Tibial nerve (tissue), 4 donors: Measurements from ENCODE around the gene TYMP. TPM values are rescaled to one million over a fixed set of nuclear protein-coding genes. Genes with fewer than 3 reads are reported as not detected.

Source experiments
- DNase-seq, 2 donors: peaks; one replicate each; pipeline ENCODE4 v3.0.0-alpha.2; 2019; ENCODE audit warnings: low spot score in 2 of 2
- H3K27ac ChIP-seq, 4 donors: fragments of 200-600 bp; sonication (generic) in 3 of 4; one replicate each; pipeline ENCODE4 v1.5.1; 2017 to 2019; ENCODE audit warnings: mild to moderate bottlenecking in 1 of 4
- H3K27me3 ChIP-seq, 2 donors: fragments of 200-600 bp; sonication (generic) in 1 of 2; one replicate each; pipeline versions ENCODE4 v1.5.1 to v1.6.0; 2017 to 2019
- H3K36me3 ChIP-seq, 3 donors: fragments of 200-600 bp; sonication (generic); one replicate each; pipeline ENCODE4 v1.5.1; 2018 to 2019
- H3K4me1 ChIP-seq, 4 donors: fragments of 200-600 bp; sonication (generic) in 3 of 4; one replicate each; pipeline ENCODE4 v1.5.1; 2017 to 2019
- H3K4me3 ChIP-seq, 4 donors: fragments of 200-600 bp; sonication (generic) in 3 of 4; one replicate each; pipeline ENCODE4 v1.5.1; 2017 to 2019; ENCODE audit warnings: mild to moderate bottlenecking in 1 of 4, moderate library complexity in 1 of 4
- H3K9me3 ChIP-seq, 4 donors: fragments of 200-600 bp; sonication (generic) in 3 of 4; one replicate each; pipeline ENCODE4 v1.5.1; 2017 to 2019
- CTCF ChIP-seq, 5 experiments: fragments of 200-600 bp in 3 of 5; fragments of 450-650 bp in 2 of 5; sonication (generic) in 3 of 5; IDR thresholded peaks; one replicate each; pipeline ENCODE4 v1.5.1; 2016 to 2019; ENCODE audit warnings: antibody characterized with exemption in 5 of 5, mild to moderate bottlenecking in 3 of 5, moderate library complexity in 2 of 5
- EP300 ChIP-seq, 2 donors: sonication (generic); formaldehyde crosslinking; IDR thresholded peaks; one replicate each; pipeline ENCODE4 v1.6.1; 2017; ENCODE audit warnings: antibody characterized with exemption in 2 of 2, mild to moderate bottlenecking in 1 of 2
- POLR2A ChIP-seq, 2 donors: fragments of 450-650 bp; IDR thresholded peaks; one replicate each; pipeline ENCODE4 v1.6.1; 2017; ENCODE audit warnings: antibody characterized with exemption in 2 of 2, mild to moderate bottlenecking in 2 of 2, moderate library complexity in 2 of 2
- WGBS, 2 donors: methylation state at CpG; one replicate each; pipeline ENCODE4 v1.1.5; 2018; 5-methylcytosine and 5-hydroxymethylcytosine counted together
- total RNA-seq, 4 donors: library from RNA; depleted of rRNA; stranded (reverse); fragments of >200 nt; gene quantifications; one replicate each; pipeline ENCODE4 v1.1.0, GENCODE V29; 2016

Gene TYMP
- total RNA-seq, 4 donors from 2014 or later = 33.1 to 239 (median 60.3) TPM

- WGBS, 2 donors = 4 to 10% methylated on average over 20 to 27 of the region's 45 CpGs
- Histone ChIP-seq H3K4me1 (peaks cover 0 to 14% (median 7%) of the 10 kb centered on the region in 4 donors), H3K9me3 (no peaks in the 10 kb centered on the region), H3K27me3 (peaks cover 4 to 58% of the 10 kb centered on the region in 2 donors), H3K27ac (peak overlapping the region in 1 of 4 donors; percentile 45), H3K36me3 (no peaks in the 10 kb centered on the region), H3K4me3 (peak overlapping the region in 2 of 4 donors; percentile 36 to 43)
- no peak for DNase-seq
- TF ChIP-seq POLR2A (IDR thresholded peaks at IDR 0.05) (no peak), CTCF (IDR thresholded peaks at IDR 0.05) (no peak), EP300 (IDR thresholded peaks at IDR 0.05) (no peak)
Measured at GRCh38 chr22:50481045-50481439, 48.8 kb downstream of the TYMP start.

GRCh38 chr22:50479721-50480120, 50.1 kb downstream of the TYMP start:
- Histone ChIP-seq H3K4me3 (no peak overlapping the region), H3K27ac (no peak overlapping the region), H3K36me3 (no peaks in the 10 kb centered on the region), H3K4me1 (peaks cover 0 to 20% (median 12%) of the 10 kb centered on the region in 4 donors), H3K27me3 (peaks cover 4 to 48% of the 10 kb centered on the region in 2 donors), H3K9me3 (no peaks in the 10 kb centered on the region)
- TF ChIP-seq EP300 (IDR thresholded peaks at IDR 0.05) (no peak), POLR2A (IDR thresholded peaks at IDR 0.05) (no peak), CTCF (IDR thresholded peaks at IDR 0.05) (no peak)
- 68 to 69% methylated on average over 11 of the region's 11 CpGs for WGBS, 2 donors
- no peak for DNase-seq

GRCh38 chr22:50477923-50478322, 51.9 kb downstream of the TYMP start:
- H3K4me1 ChIP-seq = peaks cover 5 to 31% (median 21%) of the 10 kb centered on the region in 4 donors
- peaks cover 4 to 30% of the 10 kb centered on the region in 2 donors for H3K27me3 ChIP-seq
- TF ChIP-seq POLR2A (IDR thresholded peaks at IDR 0.05) (no peak), EP300 (IDR thresholded peaks at IDR 0.05) (no peak), CTCF (IDR thresholded peaks at IDR 0.05) (no peak)
- no peaks in the 10 kb centered on the region for H3K36me3 ChIP-seq
- 89 to 92% methylated on average over 12 of the region's 12 CpGs for WGBS, 2 donors
- H3K27ac ChIP-seq = no peak overlapping the region
- no peak for DNase-seq
- no peak overlapping the region for H3K4me3 ChIP-seq
- H3K9me3 ChIP-seq = no peaks in the 10 kb centered on the region

GRCh38 chr22:50476868-50477267, 52.9 kb downstream of the TYMP start:
- no peak for DNase-seq
- H3K4me3 ChIP-seq = no peak overlapping the region
- H3K4me1 ChIP-seq = peaks cover 5 to 39% (median 28%) of the 10 kb centered on the region in 4 donors
- no peak for TF ChIP-seq CTCF (IDR thresholded peaks at IDR 0.05)
- TF ChIP-seq EP300 (IDR thresholded peaks at IDR 0.05) = no peak
- no peak for TF ChIP-seq POLR2A (IDR thresholded peaks at IDR 0.05)
- 72 to 74% methylated on average over 7 of the region's 7 CpGs for WGBS, 2 donors
- H3K9me3 ChIP-seq = no peaks in the 10 kb centered on the region
- H3K27me3 ChIP-seq = peaks cover 0 to 19% of the 10 kb centered on the region in 2 donors
- H3K27ac ChIP-seq = no peak overlapping the region
- no peaks in the 10 kb centered on the region for H3K36me3 ChIP-seq

Other genes with a start within 250 kb of the TYMP start
- gene PLXNB2, start 222.4 kb downstream of the TYMP start, total RNA-seq = 100 to 1,000 TPM; 135 to 193 (median 165) TPM
- 10 to 100 TPM in 3 of 4 donors, 1 to 10 TPM in 1; 8.6 to 13.1 (median 11.7) TPM for gene DENND6B, start 203.0 kb downstream of the TYMP start, total RNA-seq
- gene PPP6R2, start 186.7 kb downstream of the TYMP start, total RNA-seq = 100 to 1,000 TPM in 1 of 4 donors, 10 to 100 TPM in 3; 55.9 to 112 (median 76.7) TPM
- gene SBF1, start 55.0 kb downstream of the TYMP start, total RNA-seq = 10 to 100 TPM; 48.5 to 77.7 (median 68.3) TPM
- not detected for gene ADM2, start 48.5 kb downstream of the TYMP start, total RNA-seq
- gene MIOX, start 43.2 kb downstream of the TYMP start, total RNA-seq = not detected
- gene LMF2, start 22.3 kb downstream of the TYMP start, total RNA-seq = 10 to 100 TPM; 53.7 to 85.2 (median 58.1) TPM
- gene NCAPH2, start 21.8 kb downstream of the TYMP start, total RNA-seq = 10 to 100 TPM; 43.9 to 57.3 (median 45.0) TPM
- gene SCO2, start 4.4 kb downstream of the TYMP start, total RNA-seq = 1 to 10 TPM in 3 of 4 donors, not detected in 1; 2.5 to 3.9 (median 3.3) TPM
- under 1 TPM in 1 of 4 donors, not detected in 3; 0.90 TPM for gene KLHDC7B, start 15.9 kb upstream of the TYMP start, total RNA-seq
- gene SYCE3, start 32.9 kb upstream of the TYMP start, total RNA-seq = not detected
- 10 to 100 TPM in 3 of 4 donors, 1 to 10 TPM in 1; 7.2 to 22.6 (median 15.1) TPM for gene CPT1B, start 48.4 kb upstream of the TYMP start, total RNA-seq
- 10 to 100 TPM; 55.9 to 95.4 (median 74.4) TPM for gene CHKB, start 52.8 kb upstream of the TYMP start, total RNA-seq
- gene MAPK8IP2, start 70.8 kb upstream of the TYMP start, total RNA-seq = 1 to 10 TPM; 3.0 to 6.1 (median 4.8) TPM
- 10 to 100 TPM; 33.2 to 51.5 (median 48.0) TPM for gene ARSA, start 98.1 kb upstream of the TYMP start, total RNA-seq
- gene SHANK3, start 142.8 kb upstream of the TYMP start, total RNA-seq = 10 to 100 TPM; 10.3 to 29.4 (median 20.5) TPM
- 1 to 10 TPM in 2 of 4 donors, not detected in 2; 2.2 to 4.8 TPM for gene ACR, start 208.2 kb upstream of the TYMP start, total RNA-seq